GM12873 (cell line): Measurements from ENCODE around the gene RAB4B.
A peak's percentile ranks its signal among the peaks of the same experiment; 100 is the strongest.

Experiments used
- CTCF ChIP-seq: IDR thresholded peaks from 2 replicates; pipeline ENCODE4 v1.5.1; 2012; ENCODE audit warnings: low read depth, mild to moderate bottlenecking, moderate library complexity, low read length, control low read depth; ENCODE audit not compliant: insufficient read depth; ENCODE audit errors: missing control alignments

RAB4B gene

GRCh38 chr19:40809358-40810086 is 31.5 kb downstream of the RAB4B start:
- no peak for TF ChIP-seq CTCF

- TF ChIP-seq CTCF, result no peak
These were observed 32.1 kb downstream of the RAB4B start for GRCh38 chr19:40810160-40810559.

- TF ChIP-seq CTCF, result no peak
These were observed 33.7 kb downstream of the RAB4B start for GRCh38 chr19:40811478-40812341.

DNA sequence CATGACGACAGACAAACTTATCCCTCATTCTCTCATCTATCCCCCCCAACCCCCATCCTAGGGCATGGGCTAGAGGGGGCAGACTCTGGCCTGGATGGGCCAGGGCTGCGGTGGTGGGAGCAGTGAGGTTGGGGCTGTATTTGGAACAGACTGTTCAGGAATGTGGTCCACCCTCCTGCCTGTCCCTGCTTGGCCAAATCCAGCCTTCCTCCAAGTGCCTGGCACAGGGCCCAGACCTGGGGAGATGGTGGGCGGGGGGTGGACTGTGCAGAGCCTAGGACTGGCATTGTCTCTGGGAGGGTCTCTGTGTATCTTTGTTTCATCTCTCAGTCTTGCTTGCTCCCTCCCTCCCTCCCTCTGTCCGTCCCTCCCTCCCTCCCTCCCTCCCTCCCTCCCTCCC is 35.1 kb downstream of the RAB4B start:
- no peak for TF ChIP-seq CTCF

- TF ChIP-seq CTCF, result no peak
These were observed 37.2 kb downstream of the RAB4B start for GRCh38 chr19:40815223-40815622.

- peak; percentile 54 for TF ChIP-seq CTCF
These were observed 40.7 kb downstream of the RAB4B start for GRCh38 chr19:40818480-40819399.
